HCT116 (cell line): ENCODE results near the gene TRPV2. TPM values are rescaled to one million over a fixed set of nuclear protein-coding genes. Genes with fewer than 3 reads are reported as not detected.
"Not testable (repeated sequence)": the region's sequence is repeated elsewhere in the genome, so short reads cannot be mapped to it uniquely, and the experiment has no call there.

ENCODE experiments used
- ATAC-seq: fragments of 200-7000 bp; cut with Tn5 transposase; 2 replicates; pipeline ENCODE4 v1.9.1; 2020; ENCODE audit warnings: mild to moderate bottlenecking, moderate library complexity
- BruUV-seq: library from RNA; stranded (reverse); fragments of 400-500 nt; replicated peaks from 2 replicates; lab custom pipeline; 2021; lab: Mats Ljungman, UMichigan
- CTCF ChIA-PET: fragments of 300-600 bp; sonication (Branson Sonifier 250); formaldehyde crosslinking; loops from one replicate; lab custom pipeline; 2021; ENCODE audit warnings: antibody characterized with exemption; lab: Charles Lee
- POLR2A ChIA-PET: fragments of 300-600, 350-600 bp; sonication (Branson Sonifier 250); formaldehyde crosslinking; loops from one replicate; lab custom pipeline; 2021; ENCODE audit warnings: antibody characterized with exemption; lab: Charles Lee
- RAD21 ChIA-PET, 2 experiments: fragments of 300-600 bp; sonication (Branson Sonifier 250); formaldehyde crosslinking; loops; one replicate each; lab custom pipeline; 2023; ENCODE audit warnings: low total read pairs in 2 of 2; ENCODE audit not compliant: uncharacterized antibody in 2 of 2, unreplicated experiment in 2 of 2, low non-redundant PET in 1 of 2; lab: Charles Lee
- DNase-seq: peaks from one replicate; pipeline ENCODE4 v3.0.0-alpha.2; 2010; ENCODE audit warnings: low read depth, low spot score
- H2AFZ ChIP-seq: fragments of 200-600 bp; shearing (Covaris generic), sonication (generic); 2 replicates; pipeline ENCODE4 v1.6.1; 2017; ENCODE audit warnings: low read depth, mixed run types, mixed read lengths, antibody characterized with exemption, low read length; ENCODE audit not compliant: poor library complexity, severe bottlenecking
- H3K27ac ChIP-seq: 2 replicates; pipeline ENCODE4 v1.5.1; 2012; ENCODE audit warnings: low read depth, low read length
- H3K27me3 ChIP-seq: fragments of 200-600 bp; sonication (generic); 2 replicates; pipeline ENCODE4 v1.6.1; 2016; ENCODE audit warnings: mixed run types, low read length, mixed read lengths; ENCODE audit not compliant: insufficient read depth
- H3K36me3 ChIP-seq, 2 experiments: fragments of 200-500 bp in 1 of 2; fragments of 200-600 bp in 1 of 2; sonication (Bioruptor generic) in 1 of 2; sonication (generic) in 1 of 2; 2 replicates each; pipeline versions ENCODE4 v1.5.1 to v1.6.1; 2014 to 2016; ENCODE audit warnings: low read length in 2 of 2, inconsistent platforms in 1 of 2, mixed read lengths in 1 of 2, mixed run types in 1 of 2; ENCODE audit not compliant: insufficient read depth in 2 of 2, control insufficient read depth in 1 of 2
- H3K4me1 ChIP-seq, 2 experiments: fragments of 200-600 bp in 1 of 2; sonication (generic) in 1 of 2; 2 replicates each; pipeline versions ENCODE4 v1.5.1 to v1.6.1; 2012 to 2017; ENCODE audit warnings: low read length in 2 of 2, inconsistent platforms in 1 of 2, mild to moderate bottlenecking in 1 of 2, mixed read lengths in 1 of 2, mixed run types in 1 of 2, moderate library complexity in 1 of 2; ENCODE audit not compliant: insufficient read depth in 2 of 2, control insufficient read depth in 1 of 2
- H3K4me2 ChIP-seq: fragments of 200-600 bp; sonication (generic); 2 replicates; pipeline ENCODE4 v1.6.1; 2017; ENCODE audit warnings: mixed run types, low read length, mixed read lengths
- H3K4me3 ChIP-seq, 2 experiments: fragments of 200-600 bp in 1 of 2; sonication (generic) in 1 of 2; replicated peaks in 1 of 2; 2 replicates each; pipeline ENCODE4 v1.5.1; 2011 to 2016; ENCODE audit warnings: low read length in 2 of 2, control low read depth in 1 of 2, low read depth in 1 of 2, mild to moderate bottlenecking in 1 of 2, mixed read lengths in 1 of 2, mixed run types in 1 of 2
- H3K79me2 ChIP-seq: fragments of 200-600 bp; sonication (generic); 2 replicates; pipeline ENCODE4 v1.6.1; 2017; ENCODE audit warnings: mild to moderate bottlenecking, mixed run types, low read length, moderate library complexity, mixed read lengths; ENCODE audit not compliant: insufficient read depth
- H3K9ac ChIP-seq: fragments of 200-600 bp; sonication (generic); 2 replicates; pipeline ENCODE4 v1.6.1; 2016; ENCODE audit warnings: low read length, mixed read lengths
- H3K9me2 ChIP-seq: fragments of 200-600 bp; sonication (generic), shearing (Covaris generic); 2 replicates; pipeline ENCODE4 v1.6.1; 2017; ENCODE audit warnings: mixed run types, mild to moderate bottlenecking, moderate library complexity; ENCODE audit not compliant: insufficient read depth
- H3K9me3 ChIP-seq, 2 experiments: fragments of 200-500 bp in 1 of 2; fragments of 200-600 bp in 1 of 2; sonication (Bioruptor generic) in 1 of 2; sonication (generic) in 1 of 2; 2 replicates each; pipeline ENCODE4 v1.6.1; 2014 to 2017; ENCODE audit warnings: low read length in 2 of 2, mixed read lengths in 2 of 2, inconsistent platforms in 1 of 2, low read depth in 1 of 2, mild to moderate bottlenecking in 1 of 2, mixed run types in 1 of 2, moderate library complexity in 1 of 2; ENCODE audit not compliant: control insufficient read depth in 1 of 2, insufficient read depth in 1 of 2
- H4K20me1 ChIP-seq: fragments of 200-600 bp; sonication (generic), shearing (Covaris generic); 2 replicates; pipeline ENCODE4 v1.6.1; 2017; ENCODE audit warnings: mixed run types, mild to moderate bottlenecking, moderate library complexity; ENCODE audit not compliant: insufficient read depth
- CBX3 ChIP-seq: IDR thresholded peaks from 2 replicates; pipeline ENCODE4 v1.6.1; 2012; ENCODE audit warnings: low read depth
- EGR1 ChIP-seq: IDR thresholded peaks from 2 replicates; pipeline ENCODE4 v1.6.1; 2012; ENCODE audit warnings: low read depth
- JUND ChIP-seq: IDR thresholded peaks from 2 replicates; pipeline ENCODE4 v1.6.1; 2012
- intact Hi-C: fragments of 100-400 bp; cut with micrococcal nuclease; formaldehyde crosslinking; loops from 2 replicates; pipeline ENCODE4 v1.10.0; 2022
- total RNA-seq: library from RNA; stranded (reverse); gene quantifications from one replicate; pipeline ENCODE4 v1.2.1, GENCODE V29; 2021; ENCODE audit not compliant: unreplicated experiment

Gene TRPV2
- total RNA-seq, 1 experiment from 2014 or later, result 2.7 TPM

DNA sequence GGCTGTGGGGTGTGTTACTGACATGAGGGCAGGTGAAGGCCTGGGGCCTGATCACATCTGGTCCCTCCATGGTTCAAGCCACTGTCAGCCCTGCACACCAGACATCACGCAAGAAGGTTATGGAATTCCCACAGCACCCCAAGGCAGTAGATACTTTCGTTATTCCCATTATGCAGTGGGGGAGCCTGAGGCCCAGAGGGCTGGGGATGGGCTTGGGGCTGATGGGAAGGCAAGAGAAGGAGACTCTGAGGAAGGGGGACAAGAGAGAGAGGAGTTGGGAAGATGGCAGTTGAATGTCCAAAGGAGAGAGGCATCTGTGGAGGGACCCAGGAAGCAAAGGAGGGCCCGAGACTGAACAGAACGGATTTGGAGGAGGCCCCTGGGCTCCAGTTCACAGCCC lies 34.7 kb downstream of the TRPV2 start:
- POLR2A ChIA-PET, result interaction anchor here (1.5 kb wide), 1 partner anchor 11 kb away, joined by 5 read pairs; no protein-coding TSS in a partner anchor

DNA sequence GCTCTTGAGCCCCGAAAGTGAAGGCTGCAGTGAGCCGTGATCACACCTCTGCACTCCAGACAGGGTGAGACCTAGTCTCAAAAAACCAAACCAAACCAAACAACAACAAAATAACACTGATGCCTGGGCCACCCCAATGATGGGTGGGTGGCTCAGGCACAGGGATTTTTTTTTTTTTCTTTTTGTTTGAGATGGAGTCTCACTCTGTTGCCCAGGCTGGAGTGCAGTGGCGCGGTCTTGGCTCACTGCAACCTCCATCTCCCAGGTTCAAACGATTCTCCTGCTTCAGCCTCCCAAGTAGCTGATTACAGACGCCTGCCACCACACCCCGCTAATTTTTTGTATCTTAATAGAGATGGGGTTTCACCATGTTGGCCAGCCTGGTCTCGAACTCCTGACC lies 36.9 kb downstream of the TRPV2 start:
- CTCF ChIA-PET, result interaction anchor here (1.3 to 5.2 kb wide), 2 partner anchors 67 to 70 kb away, joined by 5 to 43 read pairs; no protein-coding TSS in a partner anchor
- H3K9me3 ChIP-seq, BruUV-seq, H3K4me2 ChIP-seq, intact Hi-C loops, H3K27me3 ChIP-seq, H4K20me1 ChIP-seq, DNase-seq, ATAC-seq, H3K4me3 ChIP-seq, H3K27ac ChIP-seq, H2AFZ ChIP-seq, H3K9ac ChIP-seq, H3K9me2 ChIP-seq: not testable (repeated sequence)
- Histone ChIP-seq H3K36me3 (peaks cover 4 to 15% of the 10 kb centered on the region in 2 experiments; a peak in 3 of 4 replicates), H3K79me2 (peaks cover 17% of the 10 kb centered on the region; the same call in 1 of the 2 replicates), H3K4me1 (peaks cover 0 to 11% of the 10 kb centered on the region in 2 experiments; a peak in 1 of 4 replicates)
- RAD21 ChIA-PET, result interaction anchor here (0.7 to 1.7 kb wide), 4 partner anchors 53 to 358 kb away, joined by 3 to 8 read pairs (median 4); no protein-coding TSS in a partner anchor
- POLR2A ChIA-PET, result interaction anchor here (0.7 to 2.0 kb wide), 4 partner anchors 8 to 1861 kb away, joined by 4 to 10 read pairs (median 5); no protein-coding TSS in a partner anchor

More for the DNA sequence above, 34.7 kb downstream of the TRPV2 start:
- ChIA-PET CTCF (interaction anchor here (0.5 to 5.2 kb wide), 3 partner anchors 71 to 1252 kb away, joined by 3 to 43 read pairs (median 3); no protein-coding TSS in a partner anchor), RAD21 (no interaction called here)
- peaks cover 30% of the 10 kb centered on the region; the same call in 1 of the 2 replicates for H3K79me2 ChIP-seq
- peaks cover 0 to 22% of the 10 kb centered on the region in 2 experiments; a peak in 2 of 4 replicates for H3K4me1 ChIP-seq
- no peaks in the 10 kb centered on the region for H3K27me3 ChIP-seq
- H3K4me3 ChIP-seq, result no peak overlapping the region
- DNase-seq, result no peak
- H3K4me2 ChIP-seq, result no peak overlapping the region
- no peak for TF ChIP-seq JUND
- TF ChIP-seq CBX3, result no peak
- no peak for TF ChIP-seq EGR1
- TF ChIP-seq, all 23 proteins: peak for 0
- intact Hi-C loops, result no loop called here
- no TSS peak for BruUV-seq
- Histone ChIP-seq H3K9me2 (no peaks in the 10 kb centered on the region), H3K9me3 (no peaks in the 10 kb centered on the region), H3K9ac (no peak overlapping the region), H3K27ac (no peak overlapping the region), H3K36me3 (peaks cover 6 to 30% of the 10 kb centered on the region in 2 experiments; a peak in 3 of 4 replicates), H2AFZ (no peak overlapping the region), H4K20me1 (peaks cover 3% of the 10 kb centered on the region; the same call in 1 of the 2 replicates)
- no peak for ATAC-seq
